ENCODE results near the gene ACSM6. TPM values are rescaled to one million over a fixed set of nuclear protein-coding genes. Genes with fewer than 3 reads are reported as not detected.
"Not testable (repeated sequence)": the region's sequence is repeated elsewhere in the genome, so short reads cannot be mapped to it uniquely, and the experiment has no call there.

ACSM6 gene
- polyA plus RNA-seq, 3 donors = 0.12 to 0.35 (median 0.20) TPM

DNA sequence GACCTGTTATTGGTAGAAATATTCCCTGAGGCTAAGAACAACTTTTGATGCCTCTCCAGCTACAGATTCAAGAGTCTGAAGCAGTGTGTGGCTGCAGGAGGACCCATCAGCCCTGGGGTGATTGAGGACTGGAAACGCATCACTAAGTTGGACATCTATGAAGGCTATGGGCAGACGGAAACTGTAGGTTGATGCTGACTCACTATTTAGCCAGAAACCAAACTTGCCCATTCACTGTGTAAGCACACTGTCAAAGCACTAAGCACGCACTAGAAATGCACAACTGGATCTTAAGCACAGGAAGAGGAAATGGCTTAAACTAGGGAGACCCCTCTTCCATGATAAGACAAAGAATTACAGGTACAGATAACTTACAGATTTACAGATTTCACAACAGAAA, 20.8 kb downstream of the ACSM6 start:
- no peak for DNase-seq (ENCODE audit: low read depth in 3 of 3, low spot score in 2 of 3)

DNA sequence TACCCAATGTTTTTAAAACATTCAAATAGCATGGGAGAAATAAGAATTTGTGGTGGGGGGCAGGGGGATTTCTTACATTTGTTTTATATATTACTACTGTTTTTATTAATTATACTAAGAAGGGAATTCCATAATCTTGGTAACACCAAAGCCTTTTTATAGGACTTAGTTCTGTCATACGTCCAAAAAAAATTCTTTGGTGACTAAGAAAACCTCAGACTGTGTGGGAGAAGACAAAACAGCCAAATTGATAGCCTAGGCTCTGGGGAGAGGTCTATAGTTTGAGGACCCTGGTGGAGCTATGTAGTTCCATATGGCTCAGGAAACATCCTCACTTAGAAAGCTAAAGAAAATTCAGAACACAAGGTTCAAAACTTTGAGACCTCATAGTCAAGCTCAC, 23.4 kb downstream of the ACSM6 start:
- no peak for DNase-seq (ENCODE audit: low read depth in 3 of 3, low spot score in 2 of 3)

DNA sequence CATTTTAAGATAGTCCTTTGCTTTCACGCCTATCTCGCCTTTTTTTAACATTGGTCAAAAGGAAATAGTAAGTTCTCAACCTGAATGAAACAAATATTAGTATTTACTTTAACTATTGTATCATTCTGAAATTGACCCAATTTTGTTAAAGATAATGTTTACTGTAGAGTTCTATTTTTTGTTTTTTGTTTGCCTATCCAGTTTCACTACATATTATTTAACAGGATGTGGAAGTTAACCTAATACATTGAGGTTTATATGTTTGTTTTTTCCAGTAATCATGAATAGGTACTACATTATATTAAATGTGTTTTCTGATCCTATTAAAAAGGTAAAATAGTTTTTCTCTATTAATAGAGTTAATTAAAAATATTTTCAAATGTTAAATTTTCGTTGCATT, 26.5 kb downstream of the ACSM6 start:
- no peak for DNase-seq (ENCODE audit: low read depth in 3 of 3, low spot score in 2 of 3)

DNA sequence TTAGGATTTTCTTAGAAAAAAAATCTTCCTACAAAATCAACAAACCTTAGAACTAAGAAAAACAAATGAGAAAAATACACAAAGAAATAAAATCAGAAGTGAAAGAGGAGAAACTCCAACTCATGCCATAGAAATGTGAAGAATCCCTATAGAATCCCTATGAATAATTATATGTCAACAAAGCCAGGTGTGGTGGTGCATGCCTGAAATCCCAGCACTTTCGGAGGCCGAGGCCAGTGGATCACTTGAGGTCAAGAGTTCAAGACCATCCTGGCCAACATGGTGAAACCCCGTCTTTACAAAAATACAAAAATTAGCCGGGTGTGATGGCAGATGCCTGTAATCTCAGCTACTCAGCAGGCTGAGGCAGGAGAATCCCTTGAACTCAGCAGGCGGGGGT, 27.1 kb downstream of the ACSM6 start:
- no peak for DNase-seq (ENCODE audit: low read depth in 3 of 3, low spot score in 2 of 3)

DNA sequence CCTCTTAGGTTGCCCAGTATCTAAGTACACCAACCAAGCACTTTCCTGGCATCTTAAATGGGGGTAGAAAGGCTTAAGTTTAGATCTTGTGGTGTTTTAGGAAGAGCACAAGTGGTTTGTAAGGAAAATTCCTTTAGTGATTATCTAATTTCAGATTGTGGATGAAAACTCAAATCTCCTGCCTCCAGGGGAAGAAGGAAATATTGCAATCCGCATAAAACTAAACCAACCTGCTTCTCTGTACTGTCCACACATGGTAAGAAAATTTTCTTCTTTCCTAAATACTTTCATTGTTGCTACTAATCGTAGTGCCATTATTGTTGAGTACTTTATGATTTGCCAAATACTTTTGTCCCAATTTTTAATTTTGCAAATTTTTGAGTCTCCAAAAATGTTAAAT, 31.1 kb downstream of the ACSM6 start:
- no peak for DNase-seq (ENCODE audit: low read depth in 3 of 3, low spot score in 2 of 3)

- not testable (repeated sequence) for DNase-seq (ENCODE audit: low read depth in 3 of 3, low spot score in 2 of 3)
Observed at GRCh38 chr10:95228934-95229723, 35.1 kb downstream of the ACSM6 start.

- no peak for DNase-seq (ENCODE audit: low read depth in 3 of 3, low spot score in 2 of 3)
Observed at GRCh38 chr10:95229724-95230627, 35.9 kb downstream of the ACSM6 start.

- DNase-seq (ENCODE audit: low read depth in 3 of 3, low spot score in 2 of 3) = not testable (repeated sequence)
Observed at GRCh38 chr10:95230677-95231586, 36.9 kb downstream of the ACSM6 start.

DNA sequence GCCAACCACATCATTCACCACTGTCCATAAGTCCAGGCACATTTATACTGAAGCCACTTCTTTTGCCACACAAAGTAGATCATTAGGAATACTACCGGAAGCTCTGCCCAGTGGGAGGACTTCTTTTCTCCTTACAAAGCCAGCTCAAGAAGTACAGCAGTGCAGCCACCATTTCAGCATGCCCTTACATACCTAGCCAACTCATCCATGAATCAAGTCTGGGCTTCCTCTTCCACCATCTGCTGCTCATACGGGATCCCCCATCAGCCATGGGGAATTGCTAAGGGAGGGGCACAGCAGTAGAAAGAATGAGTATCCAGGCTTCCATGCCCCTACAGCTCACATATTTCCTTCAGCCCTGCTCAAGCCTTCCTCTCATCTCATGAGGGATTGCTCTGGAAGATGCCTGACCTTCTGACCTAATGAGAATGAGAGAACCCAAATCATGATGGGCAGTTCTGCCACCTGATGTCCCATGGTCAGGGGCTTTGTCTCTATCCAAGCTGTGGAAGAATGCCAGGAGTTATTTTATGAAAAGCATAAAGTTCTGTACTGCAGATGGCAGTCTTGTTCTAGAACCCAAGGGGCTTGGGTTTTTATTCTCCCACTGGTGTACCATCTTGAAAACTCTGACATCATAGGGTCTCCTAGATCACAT, 39.5 kb downstream of the ACSM6 start:
- DNase-seq (ENCODE audit: low read depth in 3 of 3, low spot score in 2 of 3) = no peak

- no peak for DNase-seq (ENCODE audit: low read depth in 3 of 3, low spot score in 2 of 3)
Observed at GRCh38 chr10:95234951-95235350, 40.9 kb downstream of the ACSM6 start.

GRCh38 chr10:95235676-95236067, 41.6 kb downstream of the ACSM6 start:
- no peak for DNase-seq (ENCODE audit: low read depth in 3 of 3, low spot score in 2 of 3)

DNA sequence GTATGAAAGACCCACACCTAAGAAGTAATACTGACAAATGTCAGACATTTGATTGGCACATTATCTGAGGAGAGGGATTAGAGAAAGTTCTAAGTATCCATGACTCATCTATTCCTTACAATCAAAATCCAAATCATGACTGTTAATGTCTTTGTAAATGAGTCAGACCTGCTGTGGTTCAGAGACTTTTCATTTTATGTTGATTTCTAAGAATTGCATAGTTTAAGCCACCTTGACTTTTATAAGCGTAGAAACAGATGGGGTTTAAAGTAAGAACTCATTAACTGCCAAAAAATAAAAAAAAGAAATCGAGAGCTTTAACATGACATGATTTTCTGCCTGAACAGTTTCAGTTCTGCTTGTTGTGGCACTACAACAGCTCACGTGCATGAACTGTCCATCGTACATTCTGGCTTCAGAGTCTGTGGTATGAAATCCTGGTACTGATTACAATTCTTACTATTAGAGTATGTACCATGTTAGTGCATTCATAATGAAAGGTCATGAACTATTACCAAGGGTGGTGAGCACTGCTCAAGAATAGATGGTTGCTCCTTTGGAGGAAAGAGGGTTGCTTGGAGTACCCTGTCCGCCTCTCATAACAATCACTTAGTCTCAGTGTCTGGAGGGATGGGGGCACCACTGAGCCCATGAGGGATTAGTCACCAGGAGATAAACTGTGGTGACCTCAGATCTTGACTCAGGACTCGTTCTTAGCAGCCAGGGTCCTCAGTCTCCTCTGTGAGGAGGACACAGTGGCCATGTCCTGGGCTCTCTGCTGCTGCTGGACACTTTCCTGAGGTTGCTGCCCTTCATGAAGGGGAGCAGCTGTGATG, 42.2 kb downstream of the ACSM6 start:
- no peak for DNase-seq (ENCODE audit: low read depth in 3 of 3, low spot score in 2 of 3)

GRCh38 chr10:95237376-95238170, 43.5 kb downstream of the ACSM6 start:
- DNase-seq (ENCODE audit: low read depth in 3 of 3, low spot score in 2 of 3) = no peak

DNA sequence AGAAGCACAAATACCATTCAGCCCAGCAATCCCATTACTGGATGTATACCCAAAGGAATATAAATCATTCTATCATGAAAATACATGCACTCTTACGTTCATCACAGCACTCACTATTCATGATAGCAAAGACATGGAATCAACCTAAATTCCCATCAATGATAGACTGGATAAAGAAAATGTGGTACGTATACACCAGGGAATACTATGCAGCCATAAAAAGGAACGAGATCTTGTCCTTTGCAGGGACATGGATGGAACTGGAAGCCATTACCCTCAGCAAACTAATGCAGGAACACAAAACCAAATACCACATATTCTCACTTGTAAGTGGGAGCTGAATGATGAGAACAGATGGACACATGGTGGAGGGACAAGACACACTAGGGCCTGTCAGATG, 46.1 kb downstream of the ACSM6 start:
- DNase-seq (ENCODE audit: low read depth in 3 of 3, low spot score in 2 of 3) = not testable (repeated sequence)

- DNase-seq (ENCODE audit: low read depth in 3 of 3, low spot score in 2 of 3) = no peak
Observed at GRCh38 chr10:95240811-95241210, 46.8 kb downstream of the ACSM6 start.

DNA sequence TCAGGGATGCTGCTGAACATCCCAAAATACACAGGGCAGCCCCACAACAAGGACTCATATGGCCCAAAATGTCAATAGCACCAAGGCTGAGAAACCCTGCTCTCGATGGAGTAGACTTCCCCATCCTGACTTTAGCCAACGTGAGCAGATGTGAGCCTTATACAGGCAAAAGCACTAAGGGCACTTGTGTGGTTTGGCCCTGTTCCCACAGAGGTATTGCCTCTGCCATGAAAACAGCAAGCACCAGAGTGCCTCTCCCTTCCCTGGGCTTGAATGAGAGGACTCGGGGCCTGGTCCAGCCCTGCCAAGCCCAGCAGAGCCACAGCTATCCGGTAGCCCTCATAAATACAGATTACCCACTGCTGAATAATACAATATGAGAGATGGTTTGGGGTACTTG, 47.5 kb downstream of the ACSM6 start:
- no peak for DNase-seq (ENCODE audit: low read depth in 3 of 3, low spot score in 2 of 3)

GRCh38 chr10:95242581-95243317, 48.7 kb downstream of the ACSM6 start:
- peak in 1 of 3 donors; percentile 43 for DNase-seq (ENCODE audit: low read depth in 3 of 3, low spot score in 2 of 3)

GRCh38 chr10:95243318-95243617, 49.2 kb downstream of the ACSM6 start:
- no peak for DNase-seq (ENCODE audit: low read depth in 3 of 3, low spot score in 2 of 3)

Data from right renal cortex interstitium (tissue), 3 donors.